Ishikawa (cell line): ENCODE results near the gene NLGN4X.

Experiments
- CEBPB ChIP-seq: IDR thresholded peaks from 2 replicates; pipeline ENCODE4 v1.6.1; 2012
- CREB1 ChIP-seq: IDR thresholded peaks from 2 replicates; pipeline ENCODE4 v1.6.1; 2012; ENCODE audit warnings: low read depth
- EGR1 ChIP-seq: IDR thresholded peaks from 2 replicates; pipeline ENCODE4 v1.6.1; 2012
- EP300 ChIP-seq: IDR thresholded peaks from 2 replicates; pipeline ENCODE4 v1.6.1; 2012; ENCODE audit warnings: borderline replicate concordance
- FOXM1 ChIP-seq: IDR thresholded peaks from 2 replicates; pipeline ENCODE4 v1.6.1; 2012; ENCODE audit warnings: low read depth, borderline replicate concordance
- NFIC ChIP-seq: IDR thresholded peaks from 2 replicates; pipeline ENCODE4 v1.6.1; 2012
- RAD21 ChIP-seq: IDR thresholded peaks from 2 replicates; pipeline ENCODE4 v1.6.1; 2012; ENCODE audit warnings: low read depth
- TAF1 ChIP-seq: IDR thresholded peaks from 2 replicates; pipeline ENCODE4 v1.6.1; 2012; ENCODE audit warnings: low read depth, mild to moderate bottlenecking
- TCF12 ChIP-seq: IDR thresholded peaks from 2 replicates; pipeline ENCODE4 v1.6.1; 2012; ENCODE audit warnings: low read depth
- TEAD4 ChIP-seq: IDR thresholded peaks from 2 replicates; pipeline ENCODE4 v1.6.1; 2012
- YY1 ChIP-seq: IDR thresholded peaks from 2 replicates; pipeline ENCODE4 v1.6.1; 2012; ENCODE audit warnings: low read depth
- ZBTB7A ChIP-seq: IDR thresholded peaks from 2 replicates; pipeline ENCODE4 v1.6.1; 2012; ENCODE audit warnings: low read depth
- TF ChIP-seq, protein P1 (sequence below): IDR thresholded peaks from 2 replicates; pipeline ENCODE4 v1.6.1; 2012
- TF ChIP-seq, protein P2 (sequence below): IDR thresholded peaks from 2 replicates; pipeline ENCODE4 v1.6.1; 2012
- TF ChIP-seq, protein P3 (sequence below): IDR thresholded peaks from 2 replicates; pipeline ENCODE4 v1.6.1; 2012; ENCODE audit warnings: low read depth, mild to moderate bottlenecking

Gene NLGN4X

DNA sequence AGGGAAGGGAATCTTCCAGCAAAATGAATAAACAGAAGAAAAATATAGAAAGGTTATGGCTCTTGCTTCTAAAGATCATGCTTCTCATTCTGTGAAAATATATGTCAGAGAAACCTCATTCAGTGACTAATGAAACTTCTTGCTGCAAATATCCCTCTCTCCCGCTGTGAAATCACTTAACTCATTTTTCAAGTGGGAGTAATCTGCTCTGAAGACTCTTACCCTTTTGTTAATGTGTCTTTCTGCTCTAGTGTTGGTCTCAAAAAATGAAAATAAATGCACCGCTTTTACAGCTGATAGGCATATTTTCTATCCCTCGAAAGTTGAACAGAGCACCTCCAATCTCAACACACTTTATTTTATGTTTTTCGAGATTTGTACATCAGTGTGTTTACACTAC is 252.3 kb downstream of the NLGN4X start:
- TF ChIP-seq TCF12 (no peak), TAF1 (no peak), CEBPB (no peak), FOXM1 (no peak), NFIC (no peak), CREB1 (no peak), YY1 (no peak), ZBTB7A (no peak), EP300 (no peak), TEAD4 (no peak)
- TF ChIP-seq, protein P1, sequence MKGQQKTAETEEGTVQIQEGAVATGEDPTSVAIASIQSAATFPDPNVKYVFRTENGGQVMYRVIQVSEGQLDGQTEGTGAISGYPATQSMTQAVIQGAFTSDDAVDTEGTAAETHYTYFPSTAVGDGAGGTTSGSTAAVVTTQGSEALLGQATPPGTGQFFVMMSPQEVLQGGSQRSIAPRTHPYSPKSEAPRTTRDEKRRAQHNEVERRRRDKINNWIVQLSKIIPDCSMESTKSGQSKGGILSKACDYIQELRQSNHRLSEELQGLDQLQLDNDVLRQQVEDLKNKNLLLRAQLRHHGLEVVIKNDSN: no peak
- TF ChIP-seq, protein P2, sequence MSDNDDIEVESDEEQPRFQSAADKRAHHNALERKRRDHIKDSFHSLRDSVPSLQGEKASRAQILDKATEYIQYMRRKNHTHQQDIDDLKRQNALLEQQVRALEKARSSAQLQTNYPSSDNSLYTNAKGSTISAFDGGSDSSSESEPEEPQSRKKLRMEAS: no peak

DNA sequence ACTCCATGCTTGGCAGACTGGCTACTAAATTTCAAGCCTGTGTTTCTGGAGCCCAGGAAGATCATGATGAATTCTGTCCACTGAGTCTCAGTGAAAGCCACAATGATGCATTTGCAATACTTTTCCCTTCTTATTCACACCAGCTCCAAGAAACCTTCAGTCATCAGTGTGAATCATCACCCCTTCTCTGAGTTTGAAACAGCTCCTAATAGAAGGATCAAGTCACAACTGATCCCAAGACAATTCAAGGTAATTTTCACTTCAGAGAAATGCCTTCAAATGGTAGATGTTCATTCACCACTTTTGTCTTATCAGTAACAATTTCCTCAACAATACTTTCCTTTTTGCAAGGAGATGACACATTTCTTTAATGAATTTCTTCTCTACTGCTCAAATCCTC is 257.4 kb downstream of the NLGN4X start:
- no peak for TF ChIP-seq TAF1
- no peak for TF ChIP-seq FOXM1
- TF ChIP-seq NFIC: no peak
- no peak for TF ChIP-seq EGR1
- TF ChIP-seq EP300: no peak
- no peak for TF ChIP-seq RAD21
- no peak for TF ChIP-seq TEAD4
- TF ChIP-seq CEBPB: no peak
- no peak for TF ChIP-seq CREB1
- TF ChIP-seq, protein P1: no peak

DNA sequence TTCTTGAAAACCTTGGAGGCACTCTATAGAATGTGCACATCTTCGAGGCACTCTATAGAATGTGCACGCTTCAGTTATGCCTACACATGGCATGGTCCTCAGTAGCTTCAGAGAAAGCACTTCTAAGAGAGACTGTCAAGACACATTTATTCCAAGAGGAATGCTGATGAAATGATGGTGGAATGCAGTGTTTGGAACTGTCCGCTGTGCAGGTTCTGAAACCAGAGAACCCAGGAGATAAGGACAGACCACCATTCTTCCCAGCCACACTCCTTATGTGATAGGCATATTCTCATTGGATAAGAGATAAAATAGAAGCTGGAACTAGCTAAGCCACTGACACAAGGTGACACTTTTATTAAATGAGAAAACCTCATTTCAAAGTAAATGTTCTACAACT is 263.3 kb downstream of the NLGN4X start:
- TF ChIP-seq, protein P3, sequence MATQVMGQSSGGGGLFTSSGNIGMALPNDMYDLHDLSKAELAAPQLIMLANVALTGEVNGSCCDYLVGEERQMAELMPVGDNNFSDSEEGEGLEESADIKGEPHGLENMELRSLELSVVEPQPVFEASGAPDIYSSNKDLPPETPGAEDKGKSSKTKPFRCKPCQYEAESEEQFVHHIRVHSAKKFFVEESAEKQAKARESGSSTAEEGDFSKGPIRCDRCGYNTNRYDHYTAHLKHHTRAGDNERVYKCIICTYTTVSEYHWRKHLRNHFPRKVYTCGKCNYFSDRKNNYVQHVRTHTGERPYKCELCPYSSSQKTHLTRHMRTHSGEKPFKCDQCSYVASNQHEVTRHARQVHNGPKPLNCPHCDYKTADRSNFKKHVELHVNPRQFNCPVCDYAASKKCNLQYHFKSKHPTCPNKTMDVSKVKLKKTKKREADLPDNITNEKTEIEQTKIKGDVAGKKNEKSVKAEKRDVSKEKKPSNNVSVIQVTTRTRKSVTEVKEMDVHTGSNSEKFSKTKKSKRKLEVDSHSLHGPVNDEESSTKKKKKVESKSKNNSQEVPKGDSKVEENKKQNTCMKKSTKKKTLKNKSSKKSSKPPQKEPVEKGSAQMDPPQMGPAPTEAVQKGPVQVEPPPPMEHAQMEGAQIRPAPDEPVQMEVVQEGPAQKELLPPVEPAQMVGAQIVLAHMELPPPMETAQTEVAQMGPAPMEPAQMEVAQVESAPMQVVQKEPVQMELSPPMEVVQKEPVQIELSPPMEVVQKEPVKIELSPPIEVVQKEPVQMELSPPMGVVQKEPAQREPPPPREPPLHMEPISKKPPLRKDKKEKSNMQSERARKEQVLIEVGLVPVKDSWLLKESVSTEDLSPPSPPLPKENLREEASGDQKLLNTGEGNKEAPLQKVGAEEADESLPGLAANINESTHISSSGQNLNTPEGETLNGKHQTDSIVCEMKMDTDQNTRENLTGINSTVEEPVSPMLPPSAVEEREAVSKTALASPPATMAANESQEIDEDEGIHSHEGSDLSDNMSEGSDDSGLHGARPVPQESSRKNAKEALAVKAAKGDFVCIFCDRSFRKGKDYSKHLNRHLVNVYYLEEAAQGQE: peak; percentile 45; the same call in 1 of the 2 replicates
- TF ChIP-seq TAF1: no peak

DNA sequence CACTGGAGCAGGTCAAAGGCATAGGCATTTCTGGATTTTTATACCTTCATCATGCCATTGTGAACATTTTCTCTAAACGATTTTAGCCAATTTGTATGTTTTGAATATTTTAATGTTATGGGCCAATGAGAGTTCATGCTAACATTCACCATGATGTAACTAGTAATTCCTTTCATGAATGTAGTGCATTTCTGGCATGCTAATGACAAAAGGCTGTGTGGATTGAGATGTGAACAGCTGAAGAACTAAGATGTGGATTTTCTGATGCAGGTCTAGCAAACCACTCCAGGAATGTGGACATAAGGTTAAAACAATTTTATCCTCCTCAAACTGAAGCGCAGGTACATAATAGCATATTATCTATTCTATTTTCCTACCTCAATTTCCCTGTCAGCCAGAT is 269.4 kb downstream of the NLGN4X start:
- TF ChIP-seq FOXM1 (no peak), RAD21 (no peak), EGR1 (no peak), TEAD4 (no peak), ZBTB7A (no peak), NFIC (no peak), TAF1 (no peak), CEBPB (no peak), EP300 (no peak)
- TF ChIP-seq, protein P1: no peak
- TF ChIP-seq, protein P3: no peak

DNA sequence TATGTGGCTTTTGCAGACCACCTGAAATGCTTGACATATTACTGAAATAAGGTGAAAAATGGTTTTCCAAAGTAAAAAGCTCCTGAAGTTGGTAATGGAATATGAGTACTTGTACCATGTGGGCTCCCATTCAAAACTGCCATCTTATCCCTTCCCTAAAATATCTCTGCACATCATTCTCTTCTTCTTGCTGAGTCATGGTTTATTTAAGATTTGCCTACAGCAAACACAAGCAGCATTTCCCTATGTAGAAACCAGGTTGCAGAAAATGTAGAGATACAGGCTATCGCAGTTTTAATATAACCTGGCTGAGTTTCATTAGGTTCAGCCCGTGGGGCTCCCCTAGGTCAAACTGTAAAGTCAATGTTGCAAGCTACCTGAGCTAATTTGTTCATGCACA is 270.1 kb downstream of the NLGN4X start:
- TF ChIP-seq TAF1: no peak
- no peak for TF ChIP-seq CEBPB
- TF ChIP-seq RAD21: no peak
- TF ChIP-seq EGR1: no peak

DNA sequence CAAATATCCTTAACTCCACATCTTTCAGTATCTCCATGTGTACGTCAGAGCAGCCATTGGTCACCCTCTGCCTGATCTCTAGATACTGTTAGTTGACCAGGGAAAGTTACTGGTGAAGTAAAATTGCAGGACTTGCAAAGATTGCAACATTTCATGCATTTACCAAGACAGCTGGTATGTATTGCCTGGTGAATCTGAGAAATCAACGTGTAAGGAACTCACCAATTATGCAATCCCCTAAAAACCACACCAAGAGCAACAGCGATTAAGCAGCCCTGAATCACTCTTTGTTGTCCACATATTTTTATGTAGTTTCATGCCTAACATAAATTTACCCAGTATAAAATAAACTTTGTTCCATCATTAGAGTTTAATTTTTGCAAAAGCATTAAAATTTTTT is 271.2 kb downstream of the NLGN4X start:
- TF ChIP-seq, protein P2: no peak
- TF ChIP-seq EGR1: no peak
- TF ChIP-seq RAD21: no peak
- no peak for TF ChIP-seq FOXM1
- no peak for TF ChIP-seq CEBPB
- no peak for TF ChIP-seq EP300
- TF ChIP-seq TAF1: no peak
- no peak for TF ChIP-seq TEAD4
- TF ChIP-seq, protein P1: no peak
- TF ChIP-seq, protein P3: no peak
- TF ChIP-seq CREB1: no peak
